Sigmoid colon (tissue), 7 donors: ENCODE measurements around the gene TRERF1. TPM values are rescaled to one million over a fixed set of nuclear protein-coding genes. Genes with fewer than 3 reads are reported as not detected.

Experiments
- DNase-seq: peaks from one replicate; pipeline ENCODE4 v3.0.0-alpha.2; 2019
- H3K27ac ChIP-seq, 4 donors: fragments of 200-600 bp; sonication (generic); one replicate each; pipeline ENCODE4 v1.5.1; 2016 to 2019; ENCODE audit warnings: mild to moderate bottlenecking in 1 of 4
- H3K27me3 ChIP-seq, 3 donors: fragments of 200-600 bp; sonication (generic); one replicate each; pipeline ENCODE4 v1.5.1; 2019; ENCODE audit warnings: mild to moderate bottlenecking in 1 of 3
- H3K36me3 ChIP-seq, 4 donors: fragments of 200-600 bp; sonication (generic); one replicate each; pipeline ENCODE4 v1.5.1; 2016 to 2019
- H3K4me1 ChIP-seq, 4 donors: fragments of 200-600 bp; sonication (generic); one replicate each; pipeline ENCODE4 v1.5.1; 2017 to 2019
- H3K4me3 ChIP-seq, 4 donors: fragments of 200-600 bp; sonication (generic); one replicate each; pipeline ENCODE4 v1.5.1; 2017 to 2019; ENCODE audit warnings: mild to moderate bottlenecking in 2 of 4, moderate library complexity in 1 of 4
- H3K9me3 ChIP-seq, 4 donors: fragments of 200-600 bp in 3 of 4; sonication (generic) in 3 of 4; one replicate each; pipeline versions ENCODE4 v1.5.1 to v1.6.1; 2013 to 2019
- EP300 ChIP-seq, 4 donors: sonication (generic); formaldehyde crosslinking; IDR thresholded peaks; one replicate each; pipeline ENCODE4 v1.6.1; 2017; ENCODE audit warnings: antibody characterized with exemption in 4 of 4
- POLR2A ChIP-seq, 2 donors: fragments of 450-650 bp; IDR thresholded peaks; one replicate each; pipeline ENCODE4 v1.6.1; 2016; ENCODE audit warnings: antibody characterized with exemption in 2 of 2, mild to moderate bottlenecking in 2 of 2, moderate library complexity in 2 of 2
- POLR2AphosphoS5 ChIP-seq, 4 donors: sonication (generic); formaldehyde crosslinking; IDR thresholded peaks; one replicate each; pipeline ENCODE4 v1.6.1; 2017; ENCODE audit warnings: antibody characterized with exemption in 4 of 4
- WGBS, 2 donors: extraction: QIAGEN DNeasy Blood & Tissue Kit; methylation state at CpG; one replicate each; pipeline ENCODE4 v1.1.7; 2013; 5-methylcytosine and 5-hydroxymethylcytosine counted together
- intact Hi-C: fragments of 100-400 bp; cut with DNase I; formaldehyde crosslinking; loops from one replicate; pipeline ENCODE4 v1.15.1; 2023
- polyA plus RNA-seq, 3 donors: library from polyadenylated mRNA; stranded (reverse); fragments of 200-250 nt; gene quantifications; one replicate each; pipeline ENCODE4 v1.2.3, GENCODE V29; 2013
- total RNA-seq, 4 donors: library from RNA; depleted of rRNA; stranded (reverse); fragments of >200 nt; gene quantifications; one replicate each; pipeline ENCODE4 v1.1.0, GENCODE V29; 2016
- TF ChIP-seq, protein P1 (sequence below), 4 experiments: fragments of 450-650 bp in 3 of 4; fragments of 200-600 bp in 1 of 4; IDR thresholded peaks; one replicate each; pipeline ENCODE4 v1.5.1; 2016 to 2019; ENCODE audit warnings: antibody characterized with exemption in 4 of 4, mild to moderate bottlenecking in 3 of 4, moderate library complexity in 2 of 4
- donor health status: healthy with polysubstance abuse.
- donor health status: Bipolar disorder and iron deficiency.
- donor health status: healthy.

The TRERF1 gene
- total and polyA plus RNA-seq, 7 donors, result 0.46 to 10.5 (median 4.6) TPM

DNA sequence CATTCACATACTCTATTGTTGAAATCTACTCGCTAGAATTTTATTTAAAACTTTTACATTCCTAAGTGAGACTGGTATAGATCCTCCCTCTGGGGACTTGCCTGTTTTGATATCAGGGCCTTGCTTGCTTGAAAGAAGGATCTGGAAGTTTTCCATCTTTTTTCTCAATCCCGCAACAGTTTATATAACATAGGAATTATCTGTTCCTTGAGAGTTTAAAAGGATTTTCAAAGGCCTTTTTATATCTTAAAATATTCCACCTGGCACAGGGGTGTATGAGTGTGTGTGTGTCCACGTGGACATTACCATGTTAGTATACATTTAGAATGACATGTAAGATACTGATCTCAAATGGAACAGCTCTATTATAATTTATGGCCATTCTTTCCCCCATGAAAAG is 96.3 kb downstream of the TRERF1 start:
- no peak for TF ChIP-seq EP300 (IDR thresholded peaks at IDR 0.05)
- TF ChIP-seq, protein P1, sequence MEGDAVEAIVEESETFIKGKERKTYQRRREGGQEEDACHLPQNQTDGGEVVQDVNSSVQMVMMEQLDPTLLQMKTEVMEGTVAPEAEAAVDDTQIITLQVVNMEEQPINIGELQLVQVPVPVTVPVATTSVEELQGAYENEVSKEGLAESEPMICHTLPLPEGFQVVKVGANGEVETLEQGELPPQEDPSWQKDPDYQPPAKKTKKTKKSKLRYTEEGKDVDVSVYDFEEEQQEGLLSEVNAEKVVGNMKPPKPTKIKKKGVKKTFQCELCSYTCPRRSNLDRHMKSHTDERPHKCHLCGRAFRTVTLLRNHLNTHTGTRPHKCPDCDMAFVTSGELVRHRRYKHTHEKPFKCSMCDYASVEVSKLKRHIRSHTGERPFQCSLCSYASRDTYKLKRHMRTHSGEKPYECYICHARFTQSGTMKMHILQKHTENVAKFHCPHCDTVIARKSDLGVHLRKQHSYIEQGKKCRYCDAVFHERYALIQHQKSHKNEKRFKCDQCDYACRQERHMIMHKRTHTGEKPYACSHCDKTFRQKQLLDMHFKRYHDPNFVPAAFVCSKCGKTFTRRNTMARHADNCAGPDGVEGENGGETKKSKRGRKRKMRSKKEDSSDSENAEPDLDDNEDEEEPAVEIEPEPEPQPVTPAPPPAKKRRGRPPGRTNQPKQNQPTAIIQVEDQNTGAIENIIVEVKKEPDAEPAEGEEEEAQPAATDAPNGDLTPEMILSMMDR (IDR thresholded peaks at IDR 0.05), result no peak
- no peak for TF ChIP-seq POLR2A (IDR thresholded peaks at IDR 0.05)
- TF ChIP-seq POLR2AphosphoS5 (IDR thresholded peaks at IDR 0.05), result no peak
- no peak for DNase-seq
- no peak overlapping the region for H3K27ac ChIP-seq
- intact Hi-C loops, result no loop called here
- no peaks in the 10 kb centered on the region for H3K27me3 ChIP-seq
- H3K4me1 ChIP-seq, result no peaks in the 10 kb centered on the region
- H3K36me3 ChIP-seq, result no peaks in the 10 kb centered on the region
- H3K9me3 ChIP-seq, result no peaks in the 10 kb centered on the region
- WGBS, 2 donors, result 79 to 85% methylated on average over 3 of the region's 3 CpGs
- no peak overlapping the region for H3K4me3 ChIP-seq

DNA sequence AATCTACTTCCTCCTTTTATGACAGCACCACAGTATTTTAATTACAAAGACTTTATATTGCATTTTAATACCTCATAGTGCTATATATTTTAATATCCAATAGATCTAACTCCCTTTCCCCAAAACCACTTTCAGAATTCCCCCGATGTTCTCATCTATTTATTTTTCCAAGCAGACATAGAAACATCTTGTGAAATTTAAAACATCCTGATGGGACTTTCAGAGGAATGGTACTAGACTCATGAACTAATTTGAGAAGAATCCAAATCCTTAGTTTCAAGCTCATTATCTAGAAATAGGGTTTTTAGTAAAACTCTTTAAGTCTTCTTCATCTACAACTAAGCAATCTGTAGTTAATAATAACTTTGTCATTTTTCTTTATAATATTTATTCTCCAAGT is 97.0 kb downstream of the TRERF1 start:
- H3K27ac ChIP-seq, result no peak overlapping the region
- no peaks in the 10 kb centered on the region for H3K27me3 ChIP-seq
- H3K9me3 ChIP-seq, result no peaks in the 10 kb centered on the region
- H3K4me3 ChIP-seq, result no peak overlapping the region
- no peaks in the 10 kb centered on the region for H3K36me3 ChIP-seq
- intact Hi-C loops, result no loop called here
- 72 to 83% methylated on average over 1 of the region's 1 CpG for WGBS, 2 donors
- no peak for DNase-seq
- H3K4me1 ChIP-seq, result no peaks in the 10 kb centered on the region
- TF ChIP-seq POLR2A (IDR thresholded peaks at IDR 0.05), result no peak
- TF ChIP-seq EP300 (IDR thresholded peaks at IDR 0.05), result no peak
- no peak for TF ChIP-seq POLR2AphosphoS5 (IDR thresholded peaks at IDR 0.05)
- TF ChIP-seq, protein P1 (IDR thresholded peaks at IDR 0.05), result no peak

DNA sequence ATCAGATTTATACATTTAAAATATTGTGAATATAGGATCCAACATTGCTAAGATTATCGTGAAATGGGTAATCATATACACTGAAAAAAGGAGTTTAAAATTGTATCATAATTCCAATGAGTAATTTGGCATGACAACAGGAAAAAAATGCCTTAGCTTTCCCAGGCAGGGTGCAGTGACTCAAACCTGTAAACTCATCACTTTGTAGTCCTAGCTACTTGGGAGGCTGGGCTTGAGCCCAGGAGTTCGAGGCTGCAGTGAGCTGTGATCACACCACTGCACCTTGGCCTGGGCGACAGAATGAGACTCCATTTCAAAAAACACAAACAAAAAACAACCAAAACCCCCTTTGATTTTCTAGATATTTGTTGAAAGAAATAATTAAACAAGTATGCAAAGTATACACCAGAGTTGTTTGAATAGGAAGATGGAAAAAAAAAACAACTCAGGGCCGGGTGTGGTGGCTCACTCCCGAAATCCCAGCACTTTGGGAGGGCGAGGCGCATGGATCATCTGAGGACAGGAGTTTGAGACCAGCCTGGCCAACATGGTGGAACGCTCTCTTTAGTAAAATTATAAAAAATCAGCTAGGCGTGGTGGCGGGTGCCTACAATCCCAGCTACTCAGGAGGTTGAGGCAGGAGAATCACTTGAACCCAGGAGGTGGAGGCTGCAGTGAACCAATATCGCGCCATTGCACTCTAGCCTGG is 98.7 kb downstream of the TRERF1 start:
- Histone ChIP-seq H3K4me1 (no peaks in the 10 kb centered on the region), H3K4me3 (no peak overlapping the region), H3K36me3 (no peaks in the 10 kb centered on the region), H3K9me3 (no peaks in the 10 kb centered on the region), H3K27me3 (no peaks in the 10 kb centered on the region), H3K27ac (no peak overlapping the region)
- no peak for DNase-seq
- TF ChIP-seq POLR2A (IDR thresholded peaks at IDR 0.05), result no peak
- TF ChIP-seq, protein P1 (IDR thresholded peaks at IDR 0.05), result no peak
- no peak for TF ChIP-seq EP300 (IDR thresholded peaks at IDR 0.05)
- TF ChIP-seq POLR2AphosphoS5 (IDR thresholded peaks at IDR 0.05), result no peak
- 89 to 95% methylated on average over 12 of the region's 12 CpGs for WGBS, 2 donors
- intact Hi-C loops, result no loop called here

DNA sequence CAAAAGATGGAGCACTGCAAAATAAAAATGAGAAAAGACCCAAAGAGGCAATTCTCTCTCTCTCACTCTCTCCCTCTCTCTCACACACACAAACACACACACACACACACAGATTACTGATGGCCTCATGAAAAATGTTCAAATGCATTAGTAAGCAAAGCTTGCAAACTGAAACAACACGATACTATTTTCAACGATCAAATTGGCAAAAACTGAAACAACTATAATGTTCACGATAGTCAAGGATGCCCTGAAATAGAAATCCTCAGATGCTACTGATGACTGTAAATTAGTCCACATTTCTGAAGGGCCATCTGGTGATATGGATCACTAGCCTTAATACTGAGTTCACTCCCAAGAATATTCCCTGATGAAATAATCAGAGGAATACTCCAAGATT is 100.8 kb downstream of the TRERF1 start:
- TF ChIP-seq POLR2AphosphoS5 (IDR thresholded peaks at IDR 0.05), result no peak
- TF ChIP-seq POLR2A (IDR thresholded peaks at IDR 0.05), result no peak
- TF ChIP-seq, protein P1 (IDR thresholded peaks at IDR 0.05), result no peak
- TF ChIP-seq EP300 (IDR thresholded peaks at IDR 0.05), result no peak
- H3K9me3 ChIP-seq, result no peaks in the 10 kb centered on the region
- intact Hi-C loops, result no loop called here
- H3K4me3 ChIP-seq, result no peak overlapping the region
- H3K36me3 ChIP-seq, result no peaks in the 10 kb centered on the region
- no peak for DNase-seq
- no peaks in the 10 kb centered on the region for H3K4me1 ChIP-seq
- no peaks in the 10 kb centered on the region for H3K27me3 ChIP-seq
- WGBS, 2 donors, result 79 to 87% methylated on average over 3 of the region's 3 CpGs
- no peak overlapping the region for H3K27ac ChIP-seq
